Tibial nerve (tissue), 4 donors: ENCODE measurements around the gene CUX1.

Experiments used
- EP300 ChIP-seq, 2 donors: sonication (generic); formaldehyde crosslinking; IDR thresholded peaks; one replicate each; pipeline ENCODE4 v1.6.1; 2017; ENCODE audit warnings: antibody characterized with exemption in 2 of 2, mild to moderate bottlenecking in 1 of 2
- POLR2A ChIP-seq, 2 donors: fragments of 450-650 bp; IDR thresholded peaks; one replicate each; pipeline ENCODE4 v1.6.1; 2017; ENCODE audit warnings: antibody characterized with exemption in 2 of 2, mild to moderate bottlenecking in 2 of 2, moderate library complexity in 2 of 2
- TF ChIP-seq, protein P1 (sequence below), 5 experiments: fragments of 200-600 bp in 3 of 5; fragments of 450-650 bp in 2 of 5; sonication (generic) in 3 of 5; IDR thresholded peaks; one replicate each; pipeline ENCODE4 v1.5.1; 2016 to 2019; ENCODE audit warnings: antibody characterized with exemption in 5 of 5, mild to moderate bottlenecking in 3 of 5, moderate library complexity in 2 of 5

- no peak for TF ChIP-seq POLR2A (IDR thresholded peaks at IDR 0.05)
- TF ChIP-seq, protein P1, sequence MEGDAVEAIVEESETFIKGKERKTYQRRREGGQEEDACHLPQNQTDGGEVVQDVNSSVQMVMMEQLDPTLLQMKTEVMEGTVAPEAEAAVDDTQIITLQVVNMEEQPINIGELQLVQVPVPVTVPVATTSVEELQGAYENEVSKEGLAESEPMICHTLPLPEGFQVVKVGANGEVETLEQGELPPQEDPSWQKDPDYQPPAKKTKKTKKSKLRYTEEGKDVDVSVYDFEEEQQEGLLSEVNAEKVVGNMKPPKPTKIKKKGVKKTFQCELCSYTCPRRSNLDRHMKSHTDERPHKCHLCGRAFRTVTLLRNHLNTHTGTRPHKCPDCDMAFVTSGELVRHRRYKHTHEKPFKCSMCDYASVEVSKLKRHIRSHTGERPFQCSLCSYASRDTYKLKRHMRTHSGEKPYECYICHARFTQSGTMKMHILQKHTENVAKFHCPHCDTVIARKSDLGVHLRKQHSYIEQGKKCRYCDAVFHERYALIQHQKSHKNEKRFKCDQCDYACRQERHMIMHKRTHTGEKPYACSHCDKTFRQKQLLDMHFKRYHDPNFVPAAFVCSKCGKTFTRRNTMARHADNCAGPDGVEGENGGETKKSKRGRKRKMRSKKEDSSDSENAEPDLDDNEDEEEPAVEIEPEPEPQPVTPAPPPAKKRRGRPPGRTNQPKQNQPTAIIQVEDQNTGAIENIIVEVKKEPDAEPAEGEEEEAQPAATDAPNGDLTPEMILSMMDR (IDR thresholded peaks at IDR 0.05): no peak
- TF ChIP-seq EP300 (IDR thresholded peaks at IDR 0.05): no peak
Measured at GRCh38 chr7:102129636-102130370, 312.4 kb downstream of the CUX1 start.
